Erythroblast (primary cell): ENCODE data around the gene TAS2R31.

Experiments
- GATA1 ChIP-seq: IDR thresholded peaks from 2 replicates; pipeline ENCODE4 v1.6.1; 2011; ENCODE audit warnings: low read depth, mild to moderate bottlenecking, control low read depth, low read length, moderate library complexity
- POLR2A ChIP-seq: IDR thresholded peaks from 2 replicates; pipeline ENCODE4 v1.6.1; 2011; ENCODE audit warnings: mild to moderate bottlenecking, low read length

DNA sequence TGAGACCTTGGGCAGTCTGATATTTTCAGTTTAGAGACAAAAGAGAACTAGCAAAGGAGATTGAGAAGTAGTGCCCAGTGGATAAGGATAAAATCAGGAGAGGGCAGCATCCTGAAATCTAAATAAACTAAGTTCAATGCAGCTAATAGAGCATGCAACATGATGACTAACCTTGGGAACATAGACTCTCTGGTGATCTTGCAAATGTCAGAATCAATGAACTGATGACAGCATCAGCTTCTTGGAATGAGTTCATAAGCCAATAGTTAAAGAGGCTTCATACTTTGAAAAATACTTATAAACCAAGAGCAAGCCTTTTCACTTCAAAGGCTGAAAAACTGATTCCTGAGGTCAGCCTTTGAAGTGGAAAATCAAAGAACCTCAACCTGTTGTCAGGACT is 17.0 kb downstream of the TAS2R31 start:
- TF ChIP-seq POLR2A (no peak), GATA1 (no peak)
